HepG2 (cell line): ENCODE measurements around the gene VAMP8. TPM values are rescaled to one million over a fixed set of nuclear protein-coding genes. Genes with fewer than 3 reads are reported as not detected.

ENCODE experiments used
- DNMT1 ChIP-seq: sonication (generic); formaldehyde crosslinking; IDR thresholded peaks from 2 replicates; pipeline ENCODE4 v1.5.1; 2020; ENCODE audit warnings: mild to moderate bottlenecking, missing genetic modification reagents
- DR1 ChIP-seq: sonication (generic); formaldehyde crosslinking; IDR thresholded peaks from 2 replicates; pipeline ENCODE4 v1.8.0; 2021; ENCODE audit warnings: mild to moderate bottlenecking, missing genetic modification reagents, inconsistent platforms
- ELF4 ChIP-seq: sonication (generic); formaldehyde crosslinking; IDR thresholded peaks from 2 replicates; pipeline ENCODE4 v1.5.0; 2020; ENCODE audit warnings: missing genetic modification reagents, mild to moderate bottlenecking, moderate library complexity, borderline replicate concordance
- ERF ChIP-seq: IDR thresholded peaks from 2 replicates; pipeline ENCODE4 v1.6.1; 2018; ENCODE audit warnings: missing biosample characterization, missing genetic modification reagents
- HHEX ChIP-seq: IDR thresholded peaks from 2 replicates; pipeline ENCODE4 v1.6.1; 2016; ENCODE audit warnings: control low read depth
- HNF1B ChIP-seq: sonication (generic); formaldehyde crosslinking; IDR thresholded peaks from 2 replicates; pipeline ENCODE4 v1.5.1; 2020; ENCODE audit warnings: mild to moderate bottlenecking, moderate library complexity, missing genetic modification reagents
- HNRNPLL ChIP-seq: fragments of 200-400 bp; formaldehyde crosslinking; IDR thresholded peaks from 2 replicates; pipeline ENCODE4 v1.6.1; 2017; ENCODE audit warnings: mild to moderate bottlenecking, low read depth, low read length; ENCODE audit not compliant: poor library complexity, severe bottlenecking
- JUND ChIP-seq: sonication (generic); formaldehyde crosslinking; IDR thresholded peaks from 2 replicates; pipeline ENCODE4 v1.8.0; 2022; ENCODE audit warnings: mild to moderate bottlenecking, missing genetic modification reagents
- KLF9 ChIP-seq: IDR thresholded peaks from 2 replicates; pipeline ENCODE4 v1.6.1; 2016; ENCODE audit warnings: low read depth
- MAZ ChIP-seq, 2 experiments: sonication (generic) in 1 of 2; formaldehyde crosslinking in 1 of 2; IDR thresholded peaks; 2 replicates each; pipeline versions ENCODE4 v1.5.0 to v1.6.1; 2012 to 2020; ENCODE audit warnings: low read depth in 2 of 2, mild to moderate bottlenecking in 2 of 2, borderline replicate concordance in 1 of 2, improper control_type of control experiment in 1 of 2, low read length in 1 of 2, missing genetic modification reagents in 1 of 2, moderate library complexity in 1 of 2
- MBNL3 ChIP-seq: fragments of 250-450 bp; sonication (Bioruptor Pico); conservative IDR thresholded peaks from 2 replicates; pipeline ENCODE4 v1.8.0; 2022; ENCODE audit warnings: mild to moderate bottlenecking, inconsistent platforms
- MED8 ChIP-seq: sonication (generic); formaldehyde crosslinking; IDR thresholded peaks from 2 replicates; pipeline ENCODE4 v1.8.1; 2023; ENCODE audit warnings: mild to moderate bottlenecking, missing genetic modification reagents; ENCODE audit not compliant: insufficient replicate concordance
- NBN ChIP-seq: fragments of 450-650 bp; conservative IDR thresholded peaks from 2 replicates; pipeline ENCODE4 v1.6.1; 2017
- NCOR1 ChIP-seq: fragments of 200-600 bp; sonication (generic); IDR thresholded peaks from 2 replicates; pipeline ENCODE4 v1.7.0; 2017; ENCODE audit warnings: antibody characterized with exemption, low read length, borderline replicate concordance
- PTBP1 ChIP-seq: fragments of 200-400 bp; formaldehyde crosslinking; IDR thresholded peaks from 2 replicates; pipeline ENCODE4 v1.6.1; 2018; ENCODE audit warnings: low read length, low read depth; ENCODE audit not compliant: poor library complexity, severe bottlenecking
- RCOR2 ChIP-seq: IDR thresholded peaks from 2 replicates; pipeline ENCODE4 v1.6.1; 2016; ENCODE audit warnings: missing biosample characterization, missing genetic modification reagents
- RFX1 ChIP-seq: fragments of 450-650 bp; IDR thresholded peaks from 2 replicates; pipeline ENCODE4 v1.6.1; 2017
- SATB2 ChIP-seq: sonication (generic); formaldehyde crosslinking; IDR thresholded peaks from 2 replicates; pipeline ENCODE4 v1.5.0; 2020; ENCODE audit warnings: missing genetic modification reagents
- SYNCRIP ChIP-seq: fragments of 200-400 bp; formaldehyde crosslinking; IDR thresholded peaks from 2 replicates; pipeline ENCODE4 v1.6.1; 2018; ENCODE audit warnings: mild to moderate bottlenecking, low read depth, low read length; ENCODE audit not compliant: insufficient read depth
- THAP11 ChIP-seq: IDR thresholded peaks from 2 replicates; pipeline ENCODE4 v1.6.1; 2016; ENCODE audit warnings: missing biosample characterization, missing genetic modification reagents
- TSC22D2 ChIP-seq: sonication (generic); formaldehyde crosslinking; IDR thresholded peaks from 2 replicates; pipeline ENCODE4 v1.5.1; 2020; ENCODE audit warnings: missing genetic modification reagents, mild to moderate bottlenecking, borderline replicate concordance
- ZNF121 ChIP-seq: sonication (generic); formaldehyde crosslinking; IDR thresholded peaks from 2 replicates; pipeline ENCODE4 v1.5.0; 2020; ENCODE audit warnings: mild to moderate bottlenecking, missing genetic modification reagents
- ZNF160 ChIP-seq: sonication (generic); formaldehyde crosslinking; IDR thresholded peaks from 2 replicates; pipeline ENCODE4 v1.8.0; 2022; ENCODE audit warnings: mild to moderate bottlenecking, inconsistent platforms, missing genetic modification reagents
- ZNF331 ChIP-seq: sonication (generic); formaldehyde crosslinking; IDR thresholded peaks from 2 replicates; pipeline ENCODE4 v1.4.0; 2020; ENCODE audit warnings: missing genetic modification reagents
- ZNF468 ChIP-seq: sonication (generic); formaldehyde crosslinking; IDR thresholded peaks from 2 replicates; pipeline ENCODE4 v1.8.0; 2022; ENCODE audit warnings: mild to moderate bottlenecking, moderate library complexity, missing genetic modification reagents
- ZNF496 ChIP-seq: sonication (generic); formaldehyde crosslinking; IDR thresholded peaks from 2 replicates; pipeline ENCODE4 v1.8.1; 2023; ENCODE audit warnings: mild to moderate bottlenecking, moderate library complexity, missing genetic modification reagents; ENCODE audit not compliant: insufficient replicate concordance
- ZNF569 ChIP-seq: sonication (generic); formaldehyde crosslinking; IDR thresholded peaks from 2 replicates; pipeline ENCODE4 v1.5.0; 2020; ENCODE audit warnings: mild to moderate bottlenecking, missing genetic modification reagents, moderate library complexity, borderline replicate concordance
- ZNF580 ChIP-seq: IDR thresholded peaks from 2 replicates; pipeline ENCODE4 v1.6.1; 2016; ENCODE audit warnings: low read depth, borderline replicate concordance
- ZNF7 ChIP-seq: IDR thresholded peaks from 2 replicates; pipeline ENCODE4 v1.6.1; 2016; ENCODE audit warnings: missing biosample characterization, missing genetic modification reagents
- ZNF850 ChIP-seq: sonication (generic); formaldehyde crosslinking; conservative IDR thresholded peaks from 2 replicates; pipeline ENCODE4 v1.9.0; 2021; ENCODE audit warnings: mild to moderate bottlenecking, missing genetic modification reagents
- ZNF883 ChIP-seq: sonication (generic); formaldehyde crosslinking; IDR thresholded peaks from 2 replicates; pipeline ENCODE4 v1.5.1; 2020; ENCODE audit warnings: mild to moderate bottlenecking, missing genetic modification reagents; ENCODE audit errors: not compliant biosample characterization
- polyA plus RNA-seq, 8 experiments: library from polyadenylated mRNA; depleted of rRNA in 3 of 8; stranded (reverse) in 7 of 8; unstranded in 1 of 8; fragments of >200 nt; fragmentation: Illumina TruSeq in 4 of 8; extraction: Trizol in 4 of 8; gene quantifications; 2 replicates each; pipeline versions ENCODE4 v1.2.1 to v1.2.3, GENCODE V29; 2011 to 2016; ENCODE audit warnings: low read depth in 4 of 8, missing spikeins in 1 of 8, mixed read lengths in 1 of 8; ENCODE audit not compliant: insufficient read depth in 1 of 8
- total RNA-seq, 5 experiments: library from RNA; depleted of rRNA; stranded (reverse); fragments of >200 nt; fragmentation: Illumina TruSeq; extraction: Trizol; gene quantifications; 2 replicates each; pipeline ENCODE4 v1.2.3, GENCODE V29; 2016; ENCODE audit warnings: low read depth in 1 of 5

VAMP8 gene
- total and polyA plus RNA-seq, 2 of the 13 experiments (the other 11 are each of a cell fraction or from before 2014, with no cell fraction given) = 83.3 to 157 TPM

GRCh38 chr2:85538507-85539360 lies 38.7 kb upstream of the VAMP8 start, which contains the start of gene MAT2A (continued):
- peak; percentile 75; the same call in 1 of the 2 replicates for TF ChIP-seq KLF9 (CRISPR knock-in tag)
- TF ChIP-seq ZNF121 (CRISPR knock-in tag) = peak; percentile 97
- TF ChIP-seq PTBP1 = no peak
- no peak for TF ChIP-seq ZNF496 (CRISPR knock-in tag)
- no peak; the same call in 1 of the 2 replicates for TF ChIP-seq DNMT1 (CRISPR knock-in tag)
- no peak for TF ChIP-seq HHEX (CRISPR knock-in tag)
- peak; percentile 57 for TF ChIP-seq DR1 (CRISPR knock-in tag)
- TF ChIP-seq HNRNPLL = peak; percentile 98
- TF ChIP-seq ZNF883 (CRISPR knock-in tag) = peak; percentile 73
- peak; percentile 27; the same call in 1 of the 2 replicates for TF ChIP-seq SATB2 (CRISPR knock-in tag)
- peak; percentile 90 for TF ChIP-seq HNF1B (CRISPR knock-in tag)
- no peak for TF ChIP-seq ELF4 (CRISPR knock-in tag)
- TF ChIP-seq SYNCRIP = no peak
- peak; percentile 85 for TF ChIP-seq MED8 (CRISPR knock-in tag)
- no peak for TF ChIP-seq NBN
- no peak for TF ChIP-seq RCOR2
- peak; percentile 82 for TF ChIP-seq THAP11
- no peak; the same call in 1 of the 2 replicates for TF ChIP-seq NCOR1
- TF ChIP-seq MAZ (IDR thresholded peaks at IDR 0.05; ENCODE audit: borderline replicate concordance, low read depth, low read length) = peak; percentile 96; the same call in 1 of the 2 replicates
- TF ChIP-seq MAZ (CRISPR knock-in tag; IDR thresholded peaks at IDR 0.05; ENCODE audit: low read depth) = peak; percentile 81
- no peak; the same call in 1 of the 2 replicates for TF ChIP-seq JUND
- TF ChIP-seq ZNF569 = peak; percentile 94; the same call in 1 of the 2 replicates
- no peak for TF ChIP-seq MBNL3 (CRISPR knock-in tag)
- TF ChIP-seq ZNF7 = no peak
- TF ChIP-seq ZNF468 (CRISPR knock-in tag) = peak; percentile 75
- peak; percentile 91 for TF ChIP-seq TSC22D2 (CRISPR knock-in tag)
- no peak for TF ChIP-seq RFX1
- TF ChIP-seq ZNF580 (CRISPR knock-in tag) = peak; percentile 84
- TF ChIP-seq ERF (CRISPR knock-in tag) = peak; percentile 73
- TF ChIP-seq ZNF850 (CRISPR knock-in tag) = peak; percentile 94
- TF ChIP-seq ZNF160 (CRISPR knock-in tag) = peak; percentile 22; the same call in 1 of the 2 replicates
- peak; percentile 85 for TF ChIP-seq ZNF331 (CRISPR knock-in tag)
